HepG2 (cell line): Measurements from ENCODE around the gene ITGB8. TPM values are rescaled to one million over a fixed set of nuclear protein-coding genes. Genes with fewer than 3 reads are reported as not detected.

Experiments
- ATAC-seq: fragments of 200-7000 bp; cut with Tn5 transposase; 3 replicates; pipeline ENCODE4 v1.9.1; 2020; ENCODE audit warnings: mild to moderate bottlenecking, moderate library complexity
- BruUV-seq: library from RNA; stranded (reverse); fragments of 400-500 nt; replicated peaks from 2 replicates; lab custom pipeline; 2021; lab: Mats Ljungman, UMichigan
- CTCF ChIA-PET: fragments of 300-600 bp; formaldehyde crosslinking; extraction: SDS; loops from one replicate; lab custom pipeline; 2021; ENCODE audit warnings: low total read pairs, inconsistent platforms, low intra/inter-chr PET ratio; lab: Yijun Ruan, JAX
- POLR2A ChIA-PET: fragments of 350-600 bp; sonication (Branson Sonifier 250); formaldehyde crosslinking; loops from one replicate; lab custom pipeline; 2020; ENCODE audit warnings: antibody characterized with exemption, inconsistent platforms; lab: Yijun Ruan, JAX
- DNase-seq: peaks from one replicate; pipeline ENCODE4 v3.0.0-alpha.2; 2015; ENCODE audit warnings: low spot score
- FAIRE-seq: peaks from 3 replicates; lab custom pipeline; 2011; peaks lifted over from hg19 to GRCh38; lab: Jason Lieb, UNC
- H2AFZ ChIP-seq: one replicate; pipeline ENCODE4 v1.6.1; 2011; ENCODE audit warnings: low read length, inconsistent platforms
- H3K27ac ChIP-seq: fragments of 300-600 bp; 3 replicates; pipeline ENCODE4 v1.8.0; 2011; ENCODE audit warnings: mixed run types, mild to moderate bottlenecking, mixed read lengths, low read length, inconsistent platforms; ENCODE audit not compliant: insufficient read depth; ENCODE audit errors: extremely low read length
- H3K27me3 ChIP-seq, 2 experiments: fragments of 200-600 bp in 1 of 2; 2 replicates in 1 of 2; 3 replicates in 1 of 2; pipeline versions ENCODE4 v1.6.0 to v1.8.0; 2011; ENCODE audit warnings: low read length in 2 of 2, mild to moderate bottlenecking in 2 of 2, moderate library complexity in 2 of 2, inconsistent platforms in 1 of 2; ENCODE audit not compliant: insufficient read depth in 2 of 2, control insufficient read depth in 1 of 2
- H3K36me3 ChIP-seq, 2 experiments: fragments of 200-600 bp in 1 of 2; replicated peaks in 1 of 2; 2 replicates in 1 of 2; 3 replicates in 1 of 2; pipeline versions ENCODE4 v1.5.1 to v1.8.0; 2011; ENCODE audit warnings: low read length in 2 of 2, inconsistent platforms in 1 of 2; ENCODE audit not compliant: insufficient read depth in 2 of 2, control insufficient read depth in 1 of 2
- H3K4me1 ChIP-seq: 2 replicates; pipeline ENCODE4 v1.5.1; 2012; ENCODE audit warnings: low read length, inconsistent platforms; ENCODE audit not compliant: insufficient read depth
- H3K4me2 ChIP-seq: 2 replicates; pipeline ENCODE4 v1.6.0; 2011; ENCODE audit warnings: low read depth, low read length, inconsistent platforms
- H3K4me3 ChIP-seq, 3 experiments: fragments of 200-600 bp in 1 of 3; sonication (generic), shearing (Covaris generic) in 1 of 3; replicated peaks in 1 of 3; 2 replicates each; pipeline ENCODE4 v1.5.1; 2011 to 2016; ENCODE audit warnings: low read length in 3 of 3, inconsistent platforms in 2 of 3, low read depth in 2 of 3, mild to moderate bottlenecking in 2 of 3, control low read depth in 1 of 3, mixed read lengths in 1 of 3; ENCODE audit not compliant: insufficient read depth in 1 of 3
- H3K79me2 ChIP-seq: one replicate; pipeline ENCODE4 v1.6.1; 2011; ENCODE audit warnings: low read length, inconsistent platforms; ENCODE audit not compliant: insufficient read depth
- H3K9ac ChIP-seq: 2 replicates; pipeline ENCODE4 v1.6.0; 2011; ENCODE audit warnings: mild to moderate bottlenecking, low read depth, low read length, inconsistent platforms; ENCODE audit not compliant: insufficient read depth
- H3K9me3 ChIP-seq: 2 replicates; pipeline ENCODE4 v1.5.1; 2012; ENCODE audit warnings: mild to moderate bottlenecking, low read length
- H4K20me1 ChIP-seq: 2 replicates; pipeline ENCODE4 v1.6.0; 2011; ENCODE audit warnings: inconsistent platforms, mild to moderate bottlenecking, low read length, moderate library complexity; ENCODE audit not compliant: insufficient read depth
- ELF3 ChIP-seq: IDR thresholded peaks from 2 replicates; pipeline ENCODE4 v1.6.1; 2016; ENCODE audit warnings: missing genetic modification reagents, missing compliant biosample characterization
- GZF1 ChIP-seq: sonication (generic); formaldehyde crosslinking; IDR thresholded peaks from 2 replicates; pipeline ENCODE4 v1.5.1; 2020; ENCODE audit warnings: mild to moderate bottlenecking, missing genetic modification reagents
- KLF9 ChIP-seq: IDR thresholded peaks from 2 replicates; pipeline ENCODE4 v1.6.1; 2016; ENCODE audit warnings: low read depth
- MYC ChIP-seq: sonication (generic); formaldehyde crosslinking; IDR thresholded peaks from 2 replicates; pipeline ENCODE4 v1.9.0; 2021; ENCODE audit warnings: missing genetic modification reagents, borderline replicate concordance
- ZBTB14 ChIP-seq: sonication (generic); formaldehyde crosslinking; IDR thresholded peaks from 2 replicates; pipeline ENCODE4 v1.4.0; 2020; ENCODE audit warnings: missing genetic modification reagents
- ZBTB26 ChIP-seq: IDR thresholded peaks from 2 replicates; pipeline ENCODE4 v1.6.1; 2016; ENCODE audit warnings: missing compliant biosample characterization, missing genetic modification reagents, borderline replicate concordance
- ZBTB7B ChIP-seq: sonication (generic); formaldehyde crosslinking; IDR thresholded peaks from 2 replicates; pipeline ENCODE4 v1.4.0; 2020; ENCODE audit warnings: missing genetic modification reagents
- ZFY ChIP-seq: sonication (generic); formaldehyde crosslinking; IDR thresholded peaks from 2 replicates; pipeline ENCODE4 v1.4.0; 2020; ENCODE audit warnings: missing genetic modification reagents
- ZNF234 ChIP-seq: sonication (generic); formaldehyde crosslinking; conservative IDR thresholded peaks from 2 replicates; pipeline ENCODE4 v1.5.1; 2020; ENCODE audit warnings: mild to moderate bottlenecking, missing genetic modification reagents
- WGBS: methylation state at CpG from one replicate; pipeline ENCODE4 v1.1.6; 2017; ENCODE audit warnings: low lambda C conversion rate; 5-methylcytosine and 5-hydroxymethylcytosine counted together
- in situ Hi-C: cut with HindIII; loops from 2 replicates; pipeline ENCODE4 v1.10.0; 2017; ENCODE audit warnings: low pct_unique_long_range_greater_than_20kb; ENCODE audit not compliant: extremely low pct_ligation_motif_present
- intact Hi-C: fragments of 100-400 bp; cut with micrococcal nuclease; formaldehyde crosslinking; loops from one replicate; pipeline ENCODE4 v1.10.0; 2022; ENCODE audit not compliant: unreplicated experiment
- polyA plus RNA-seq, 8 experiments: library from polyadenylated mRNA; depleted of rRNA in 3 of 8; stranded (reverse) in 7 of 8; unstranded in 1 of 8; fragments of >200 nt; fragmentation: Illumina TruSeq in 4 of 8; extraction: Trizol in 4 of 8; gene quantifications; 2 replicates each; pipeline versions ENCODE4 v1.2.1 to v1.2.3, GENCODE V29; 2011 to 2016; ENCODE audit warnings: low read depth in 4 of 8, missing spikeins in 1 of 8, mixed read lengths in 1 of 8; ENCODE audit not compliant: insufficient read depth in 1 of 8
- total RNA-seq, 5 experiments: library from RNA; depleted of rRNA; stranded (reverse); fragments of >200 nt; fragmentation: Illumina TruSeq; extraction: Trizol; gene quantifications; 2 replicates each; pipeline ENCODE4 v1.2.3, GENCODE V29; 2016; ENCODE audit warnings: low read depth in 1 of 5

ITGB8 gene
- total and polyA plus RNA-seq, 2 of the 13 experiments (the other 11 are each of a cell fraction or from before 2014, with no cell fraction given) = 0.01 TPM; not detected in 1

- FAIRE-seq = no peak
- no peak overlapping the region for H2AFZ ChIP-seq
These were observed 30.9 kb upstream of the ITGB8 start for GRCh38 chr7:20299647-20300312.

More at GRCh38 chr7:20299647-20300312, 30.9 kb upstream of the ITGB8 start:
- ATAC-seq = no peak
- Histone ChIP-seq H3K27me3 (no peaks in the 10 kb centered on the region), H3K4me1 (peaks cover 12% of the 10 kb centered on the region), H4K20me1 (no peaks in the 10 kb centered on the region), H3K36me3 (no peaks in the 10 kb centered on the region), H3K27ac (no peak overlapping the region), H3K9ac (no peak overlapping the region), H3K4me3 (no peak overlapping the region), H3K9me3 (no peaks in the 10 kb centered on the region), H3K79me2 (no peaks in the 10 kb centered on the region), H3K4me2 (no peak overlapping the region)
- TF ChIP-seq ELF3 (CRISPR knock-in tag) (no peak), ZFY (no peak), ZBTB14 (no peak), GZF1 (CRISPR knock-in tag) (no peak), ZBTB26 (no peak), ZNF234 (CRISPR knock-in tag) (no peak), ZBTB7B (CRISPR knock-in tag) (no peak), MYC (CRISPR knock-in tag) (no peak), KLF9 (CRISPR knock-in tag) (no peak)
- in situ Hi-C loops = loop anchor here (25.0 kb wide), 1 partner anchor 537 kb away; the partner anchor contains the start of gene TMEM196
- no peak for DNase-seq
- no TSS peak for BruUV-seq
- intact Hi-C loops = no loop called here
- ChIA-PET CTCF (no interaction called here), POLR2A (no interaction called here)
- 61% methylated on average over 6 of the region's 6 CpGs for WGBS
